ENCODE measurements around the gene COL21A1. TPM values are rescaled to one million over a fixed set of nuclear protein-coding genes. Genes with fewer than 3 reads are reported as not detected.

Gene COL21A1
- total RNA-seq, 1 donor = not detected

GRCh38 chr6:56173228-56173627, 74.2 kb downstream of the COL21A1 start:
- Histone ChIP-seq H3K27me3 (ENCODE audit: insufficient read depth, low read length) (no peaks in the 10 kb centered on the region), H3K4me1 (ENCODE audit: insufficient read depth, low read length) (no peaks in the 10 kb centered on the region), H3K9me3 (ENCODE audit: low read depth, low read length) (peaks cover 46% of the 10 kb centered on the region)

GRCh38 chr6:56172144-56172543, 75.2 kb downstream of the COL21A1 start:
- Histone ChIP-seq H3K27me3 (ENCODE audit: insufficient read depth, low read length) (no peaks in the 10 kb centered on the region), H3K9me3 (ENCODE audit: low read depth, low read length) (peaks cover 46% of the 10 kb centered on the region), H3K4me3 (ENCODE audit: low read length) (no peak overlapping the region), H3K4me1 (ENCODE audit: insufficient read depth, low read length) (no peaks in the 10 kb centered on the region)

More at GRCh38 chr6:56173228-56173627, 74.2 kb downstream of the COL21A1 start:
- no peak overlapping the region for H3K4me3 ChIP-seq (ENCODE audit: low read length)

DNA sequence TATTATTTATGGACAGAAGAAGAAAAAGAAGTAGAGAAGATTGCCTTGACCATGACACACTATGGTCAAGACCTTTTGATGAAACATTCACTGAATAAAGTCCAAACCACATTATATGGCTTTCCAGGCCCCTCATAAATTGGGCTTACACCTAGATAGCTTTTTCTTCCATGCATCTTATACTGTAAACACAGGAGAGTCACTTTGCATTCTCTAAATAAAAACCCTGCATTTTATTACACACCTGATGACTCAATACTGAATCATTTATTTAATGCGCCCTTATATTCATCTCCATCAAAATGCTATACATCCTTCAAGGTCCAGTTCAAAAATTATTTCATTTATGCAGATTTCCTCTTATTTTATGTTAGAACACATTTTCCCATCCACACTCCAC, 78.0 kb downstream of the COL21A1 start:
- Histone ChIP-seq H3K9me3 (ENCODE audit: low read depth, low read length) (peaks cover 30% of the 10 kb centered on the region), H3K4me3 (ENCODE audit: low read length) (no peak overlapping the region)

DNA sequence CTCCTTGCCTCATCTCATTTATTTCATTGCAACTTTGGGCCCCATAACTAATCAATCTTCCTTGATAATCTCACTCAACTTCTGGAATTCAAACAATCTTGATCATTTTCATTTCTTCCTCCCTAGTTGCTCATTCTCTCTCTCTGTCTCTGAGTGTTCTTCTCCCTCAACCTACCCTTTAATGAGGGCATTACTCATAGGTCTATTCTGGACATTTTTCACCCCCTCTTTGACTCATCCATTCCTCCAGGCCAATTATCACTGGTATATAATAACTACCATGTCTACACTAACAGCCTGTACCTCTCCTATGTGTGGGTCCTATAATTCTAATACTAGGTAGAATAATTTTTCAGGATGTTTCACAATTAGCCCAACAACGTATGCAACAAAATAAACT, 78.8 kb downstream of the COL21A1 start:
- Histone ChIP-seq H3K27me3 (ENCODE audit: insufficient read depth, low read length) (no peaks in the 10 kb centered on the region), H3K9me3 (ENCODE audit: low read depth, low read length) (peaks cover 23% of the 10 kb centered on the region), H3K4me3 (ENCODE audit: low read length) (no peak overlapping the region)

More for the DNA sequence above, 78.0 kb downstream of the COL21A1 start:
- H3K27me3 ChIP-seq (ENCODE audit: insufficient read depth, low read length) = no peaks in the 10 kb centered on the region
- no peaks in the 10 kb centered on the region for H3K4me1 ChIP-seq (ENCODE audit: insufficient read depth, low read length)

GRCh38 chr6:56162081-56162480, 85.3 kb downstream of the COL21A1 start:
- no peaks in the 10 kb centered on the region for H3K27me3 ChIP-seq (ENCODE audit: insufficient read depth, low read length)
- H3K4me1 ChIP-seq (ENCODE audit: insufficient read depth, low read length) = no peaks in the 10 kb centered on the region
- H3K9me3 ChIP-seq (ENCODE audit: low read depth, low read length) = peaks cover 4% of the 10 kb centered on the region
- no peak overlapping the region for H3K4me3 ChIP-seq (ENCODE audit: low read length)

More for the DNA sequence above, 78.8 kb downstream of the COL21A1 start:
- no peaks in the 10 kb centered on the region for H3K4me1 ChIP-seq (ENCODE audit: insufficient read depth, low read length)

DNA sequence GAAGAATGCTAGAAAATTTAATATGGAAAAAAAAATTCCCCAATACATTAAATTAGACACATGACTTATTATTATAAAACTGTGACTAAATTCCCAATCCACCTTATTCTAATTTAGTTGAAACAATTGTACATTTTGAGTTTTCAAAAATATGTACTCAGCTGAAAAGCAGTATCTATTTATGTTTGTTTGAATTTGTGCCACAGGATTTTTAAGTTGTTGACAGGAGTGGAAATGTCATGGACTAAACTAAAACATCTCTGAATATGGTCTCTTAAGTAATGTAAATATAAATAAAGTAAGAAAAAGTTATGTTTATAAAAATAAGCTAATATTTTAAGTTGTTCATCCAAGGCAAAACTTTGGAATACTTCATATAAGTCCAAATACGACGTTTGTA, 86.9 kb downstream of the COL21A1 start:
- Histone ChIP-seq H3K27me3 (ENCODE audit: insufficient read depth, low read length) (no peaks in the 10 kb centered on the region), H3K4me3 (ENCODE audit: low read length) (no peak overlapping the region), H3K4me1 (ENCODE audit: insufficient read depth, low read length) (no peaks in the 10 kb centered on the region), H3K9me3 (ENCODE audit: low read depth, low read length) (peaks cover 4% of the 10 kb centered on the region)

DNA sequence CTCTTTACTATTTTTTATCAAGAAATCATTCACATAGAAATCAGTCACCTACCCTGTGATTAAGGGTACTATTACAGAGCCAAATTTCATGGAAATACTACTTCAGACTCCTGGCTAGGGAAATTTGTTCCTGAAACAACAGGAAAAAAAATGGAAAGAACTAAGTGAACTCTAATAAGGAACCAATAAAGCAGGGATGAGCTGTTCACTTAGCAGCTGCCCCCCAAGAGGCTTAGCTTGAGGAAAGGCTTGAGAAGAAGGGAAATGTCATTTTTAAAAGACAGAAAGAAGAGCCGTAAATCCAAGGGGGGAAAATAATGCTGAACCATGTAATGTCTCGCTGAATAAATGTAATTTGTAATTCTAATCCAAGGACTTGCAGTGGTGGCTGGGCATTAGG, 88.8 kb downstream of the COL21A1 start:
- Histone ChIP-seq H3K4me1 (ENCODE audit: insufficient read depth, low read length) (no peaks in the 10 kb centered on the region), H3K9me3 (ENCODE audit: low read depth, low read length) (peaks cover 4% of the 10 kb centered on the region), H3K27me3 (ENCODE audit: insufficient read depth, low read length) (no peaks in the 10 kb centered on the region), H3K4me3 (ENCODE audit: low read length) (no peak overlapping the region)

DNA sequence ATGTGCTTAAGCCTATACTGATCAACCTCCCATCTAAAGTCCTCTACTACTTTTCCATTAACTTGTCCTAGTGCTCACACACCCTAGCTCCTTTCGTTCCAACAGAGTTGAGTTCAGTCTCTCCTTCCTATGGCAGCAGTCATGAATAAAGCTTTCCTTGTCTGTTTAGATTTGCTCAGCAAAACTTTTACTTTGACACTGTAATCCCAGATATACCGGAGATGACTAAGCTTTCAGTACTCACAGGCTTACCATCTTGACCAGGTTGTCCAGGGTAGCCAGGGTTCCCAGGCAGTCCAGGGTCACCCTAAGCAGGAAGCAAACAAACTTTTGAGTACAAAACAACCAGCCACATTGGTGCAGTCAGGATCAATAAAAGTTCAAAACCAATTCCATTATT, 90.7 kb downstream of the COL21A1 start:
- Histone ChIP-seq H3K4me1 (ENCODE audit: insufficient read depth, low read length) (no peaks in the 10 kb centered on the region), H3K9me3 (ENCODE audit: low read depth, low read length) (peaks cover 4% of the 10 kb centered on the region), H3K4me3 (ENCODE audit: low read length) (no peak overlapping the region), H3K27me3 (ENCODE audit: insufficient read depth, low read length) (no peaks in the 10 kb centered on the region)

DNA sequence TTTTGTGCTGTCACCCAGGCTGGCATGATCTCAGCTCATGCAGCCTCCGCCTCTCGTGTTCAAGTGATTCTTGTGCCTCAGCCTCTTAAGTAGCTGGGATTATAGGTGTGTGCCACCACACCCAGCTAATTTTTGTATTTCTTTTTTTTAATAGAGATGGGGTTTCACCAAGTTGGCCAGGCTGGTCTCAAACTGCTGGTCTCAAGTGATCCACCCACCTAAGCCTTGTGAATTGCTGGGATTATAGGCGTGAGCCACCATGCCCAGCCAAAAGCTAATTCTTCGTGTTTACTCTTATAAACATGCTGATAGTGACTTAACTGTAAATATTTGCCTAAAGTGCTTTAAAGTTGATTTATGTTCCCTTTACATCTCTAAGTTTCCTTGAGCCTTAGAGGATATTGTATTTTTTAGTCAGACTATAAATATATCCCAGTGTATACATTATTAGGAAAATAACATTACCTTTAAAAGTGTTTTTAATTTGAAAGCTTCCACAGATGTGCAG, 91.7 kb downstream of the COL21A1 start:
- Histone ChIP-seq H3K4me1 (ENCODE audit: insufficient read depth, low read length) (no peaks in the 10 kb centered on the region), H3K4me3 (ENCODE audit: low read length) (no peak overlapping the region), H3K27me3 (ENCODE audit: insufficient read depth, low read length) (no peaks in the 10 kb centered on the region), H3K9me3 (ENCODE audit: low read depth, low read length) (no peaks in the 10 kb centered on the region)

- Histone ChIP-seq H3K27me3 (ENCODE audit: insufficient read depth, low read length) (no peaks in the 10 kb centered on the region), H3K4me1 (ENCODE audit: insufficient read depth, low read length) (no peaks in the 10 kb centered on the region), H3K9me3 (ENCODE audit: low read depth, low read length) (no peaks in the 10 kb centered on the region), H3K4me3 (ENCODE audit: low read length) (no peak overlapping the region)
These were observed 93.3 kb downstream of the COL21A1 start for GRCh38 chr6:56154076-56154475.

DNA sequence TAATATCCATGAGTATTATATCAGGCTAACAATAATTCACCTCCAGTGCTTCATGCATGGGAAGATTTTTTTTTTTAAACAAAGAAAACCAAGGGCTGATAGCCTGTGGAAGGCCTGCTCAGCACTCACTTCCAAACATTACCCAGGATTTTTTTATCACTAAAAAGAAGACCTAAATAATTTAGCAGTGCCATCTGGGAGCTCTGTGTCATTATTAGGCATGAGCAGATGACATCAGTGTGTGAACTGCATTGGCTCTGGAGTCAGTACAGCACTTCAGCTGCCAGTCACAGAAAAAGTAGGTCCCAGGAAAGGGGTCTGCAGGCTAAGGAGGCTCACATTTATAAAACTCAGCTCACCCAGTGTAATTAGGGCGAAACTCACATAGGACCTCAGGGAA, 94.8 kb downstream of the COL21A1 start:
- no peaks in the 10 kb centered on the region for H3K9me3 ChIP-seq (ENCODE audit: low read depth, low read length)
- no peak overlapping the region for H3K4me3 ChIP-seq (ENCODE audit: low read length)
- no peaks in the 10 kb centered on the region for H3K27me3 ChIP-seq (ENCODE audit: insufficient read depth, low read length)
- H3K4me1 ChIP-seq (ENCODE audit: insufficient read depth, low read length) = no peaks in the 10 kb centered on the region

GRCh38 chr6:56151609-56152224, 95.7 kb downstream of the COL21A1 start:
- Histone ChIP-seq H3K4me1 (ENCODE audit: insufficient read depth, low read length) (no peaks in the 10 kb centered on the region), H3K4me3 (ENCODE audit: low read length) (no peak overlapping the region), H3K27me3 (ENCODE audit: insufficient read depth, low read length) (no peaks in the 10 kb centered on the region), H3K9me3 (ENCODE audit: low read depth, low read length) (no peaks in the 10 kb centered on the region)

DNA sequence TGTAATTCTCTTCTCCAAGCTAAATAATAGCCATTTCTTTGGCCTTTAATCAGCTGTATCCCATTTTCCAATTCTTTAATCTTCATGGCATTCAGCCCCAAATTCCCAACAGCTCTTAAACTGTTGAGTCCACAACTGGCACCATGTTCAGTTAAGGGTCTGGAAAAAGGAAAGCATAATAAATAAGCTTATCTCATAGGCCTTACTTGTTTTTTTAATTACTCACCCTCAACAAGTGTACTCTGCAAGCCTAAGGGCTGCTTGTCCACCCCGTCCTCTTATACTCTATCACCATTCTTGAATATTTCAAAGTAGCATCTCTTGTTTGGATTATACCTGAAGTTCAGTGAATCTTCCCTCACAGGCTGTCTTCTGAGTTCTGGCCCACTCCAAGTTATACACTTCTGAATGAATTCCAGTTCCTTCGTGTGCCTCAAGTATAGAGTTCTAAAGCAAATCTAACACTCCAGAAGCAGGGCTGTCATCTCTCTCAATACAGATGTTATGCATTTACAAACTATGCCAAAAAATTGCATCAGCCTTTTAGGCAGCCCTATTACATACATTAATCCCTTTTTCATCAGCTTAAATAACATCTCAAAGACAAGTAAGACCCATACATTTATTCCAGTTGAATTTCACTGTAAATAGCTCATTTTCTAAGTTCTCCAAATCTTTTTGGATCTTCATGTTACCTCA, 98.7 kb downstream of the COL21A1 start:
- Histone ChIP-seq H3K27me3 (ENCODE audit: insufficient read depth, low read length) (no peaks in the 10 kb centered on the region), H3K4me3 (ENCODE audit: low read length) (no peak overlapping the region), H3K4me1 (ENCODE audit: insufficient read depth, low read length) (no peaks in the 10 kb centered on the region), H3K9me3 (ENCODE audit: low read depth, low read length) (no peaks in the 10 kb centered on the region)

DNA sequence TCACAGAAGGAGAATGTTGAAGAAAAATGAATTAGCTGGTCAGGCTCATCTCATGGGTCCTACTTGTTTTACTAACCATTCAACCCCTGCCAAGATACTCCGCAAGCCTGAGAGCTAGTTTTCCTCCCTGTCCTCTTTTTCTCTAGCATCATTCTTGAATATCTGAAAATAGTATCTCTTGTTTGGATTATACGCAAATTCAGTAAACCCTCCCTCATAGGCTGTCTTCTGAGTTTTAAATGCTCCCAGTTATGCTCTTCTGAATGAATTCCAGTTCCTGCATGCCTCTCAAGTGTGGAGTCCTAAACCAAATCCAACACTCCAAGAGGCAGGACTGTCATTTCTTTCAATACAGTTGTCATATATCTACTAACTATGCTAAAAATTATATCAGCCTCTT, 99.6 kb downstream of the COL21A1 start:
- no peaks in the 10 kb centered on the region for H3K9me3 ChIP-seq (ENCODE audit: low read depth, low read length)
- H3K27me3 ChIP-seq (ENCODE audit: insufficient read depth, low read length) = no peaks in the 10 kb centered on the region
- H3K4me3 ChIP-seq (ENCODE audit: low read length) = no peak overlapping the region
- H3K4me1 ChIP-seq (ENCODE audit: insufficient read depth, low read length) = no peaks in the 10 kb centered on the region

GRCh38 chr6:56146086-56146485, 101.3 kb downstream of the COL21A1 start:
- Histone ChIP-seq H3K9me3 (ENCODE audit: low read depth, low read length) (no peaks in the 10 kb centered on the region), H3K27me3 (ENCODE audit: insufficient read depth, low read length) (no peaks in the 10 kb centered on the region), H3K4me1 (ENCODE audit: insufficient read depth, low read length) (no peaks in the 10 kb centered on the region), H3K4me3 (ENCODE audit: low read length) (no peak overlapping the region)

- H3K9me3 ChIP-seq (ENCODE audit: low read depth, low read length) = no peaks in the 10 kb centered on the region
- H3K27me3 ChIP-seq (ENCODE audit: insufficient read depth, low read length) = no peaks in the 10 kb centered on the region
- H3K4me3 ChIP-seq (ENCODE audit: low read length) = no peak overlapping the region
- H3K4me1 ChIP-seq (ENCODE audit: insufficient read depth, low read length) = no peaks in the 10 kb centered on the region
These were observed 101.8 kb downstream of the COL21A1 start for GRCh38 chr6:56145616-56146015.
